Sciatic nerve (tissue), 2 donors: ENCODE results near the gene ITGAX. TPM values are rescaled to one million over a fixed set of nuclear protein-coding genes. Genes with fewer than 3 reads are reported as not detected.

Experiments used
- ATAC-seq: fragments of 200-7000 bp; cut with Tn5 transposase; one replicate; pipeline ENCODE4 v1.9.1; 2020; ENCODE audit warnings: mild to moderate bottlenecking, moderate library complexity
- DNase-seq: peaks from one replicate; pipeline ENCODE4 v3.0.0-alpha.2; 2020; ENCODE audit warnings: low spot score
- intact Hi-C: fragments of 100-400 bp; cut with DNase I; formaldehyde crosslinking; loops from one replicate; pipeline ENCODE4 v1.14.2; 2022
- total RNA-seq: library from RNA; stranded (reverse); fragmentation: NEBNext Ultra II Directional; extraction: Animal tissue kit (Norgen Biotek cat#: 25700); gene quantifications from one replicate; pipeline ENCODE4 v1.2.1, GENCODE V29; 2021
- donor health status: DM: no; HTN: no; CAD: no.
- donor health status: DM: no; HTN: no; CAD: no.

The ITGAX gene
- total RNA-seq, 1 donor from 2014 or later: 41.1 TPM

- DNase-seq: no peak
- no peak for ATAC-seq
- intact Hi-C loops: loop anchor here (5.0 kb wide), 1 partner anchor 398 kb away; no protein-coding TSS in a partner anchor
These were observed 10.3 kb upstream of the ITGAX start for GRCh38 chr16:31344712-31345111.

GRCh38 chr16:31347445-31347844 lies 7.5 kb upstream of the ITGAX start:
- intact Hi-C loops: loop anchor here (5.0 kb wide), 1 partner anchor 395 kb away; no protein-coding TSS in a partner anchor
- no peak for ATAC-seq
- no peak for DNase-seq

DNA sequence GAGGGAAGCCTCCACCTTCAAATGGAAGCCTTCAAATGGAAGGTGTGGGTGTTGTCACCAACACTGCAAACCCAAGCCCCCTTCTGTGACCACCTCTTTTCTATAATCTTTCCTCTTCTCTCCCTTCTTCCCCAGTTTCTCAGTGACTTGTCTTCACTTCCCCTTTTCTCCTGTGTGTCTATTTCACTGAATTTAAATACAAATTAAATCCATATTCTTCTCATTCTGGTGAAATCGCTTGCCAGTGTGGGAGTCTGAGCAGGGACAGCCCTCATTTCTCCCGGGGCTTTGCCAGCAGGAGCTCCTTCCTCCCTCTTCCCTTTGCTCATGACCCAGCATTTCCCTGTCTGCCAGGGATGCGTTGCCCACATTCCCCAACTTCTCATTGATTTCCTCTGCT lies 6.4 kb upstream of the ITGAX start:
- intact Hi-C loops: loop anchor here (5.0 kb wide), 1 partner anchor 394 kb away; no protein-coding TSS in a partner anchor
- DNase-seq: no peak
- no peak for ATAC-seq

DNA sequence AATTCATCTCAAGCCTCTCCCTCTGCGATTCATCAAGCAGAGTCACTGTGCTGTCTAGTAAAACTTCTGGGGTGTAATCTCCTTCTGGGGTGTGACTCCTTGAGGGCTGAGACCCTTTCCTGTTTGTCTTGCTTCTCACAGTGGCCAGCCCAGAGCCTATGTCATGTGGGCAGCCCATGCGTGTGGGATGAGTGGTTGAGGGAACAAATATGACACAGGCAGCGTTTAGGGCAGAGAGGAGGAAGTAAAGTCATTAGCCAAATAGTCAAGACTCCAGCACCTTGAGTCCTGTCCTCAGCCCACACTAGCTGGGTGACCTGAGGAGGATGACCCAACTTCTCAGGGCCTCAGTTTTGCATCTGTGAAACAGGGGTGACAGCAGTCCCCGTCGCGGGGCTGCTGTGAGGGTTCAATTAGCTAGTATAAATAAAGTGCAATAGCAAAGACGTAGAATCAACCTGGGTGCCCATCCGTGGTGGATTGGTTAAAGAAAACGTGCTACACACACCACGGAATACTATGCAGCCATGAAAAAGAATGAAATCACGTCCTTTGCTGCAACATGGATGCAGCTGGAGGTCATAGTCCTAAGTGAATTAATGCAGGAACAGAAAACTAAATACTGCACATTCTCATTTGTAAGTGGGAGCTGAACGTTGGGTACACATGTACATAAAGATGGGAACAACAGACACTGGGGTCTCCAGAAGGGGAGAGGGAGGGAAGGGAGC lies 4.5 kb upstream of the ITGAX start:
- no peak for DNase-seq
- peak; percentile 53 for ATAC-seq
- intact Hi-C loops: no loop called here

DNA sequence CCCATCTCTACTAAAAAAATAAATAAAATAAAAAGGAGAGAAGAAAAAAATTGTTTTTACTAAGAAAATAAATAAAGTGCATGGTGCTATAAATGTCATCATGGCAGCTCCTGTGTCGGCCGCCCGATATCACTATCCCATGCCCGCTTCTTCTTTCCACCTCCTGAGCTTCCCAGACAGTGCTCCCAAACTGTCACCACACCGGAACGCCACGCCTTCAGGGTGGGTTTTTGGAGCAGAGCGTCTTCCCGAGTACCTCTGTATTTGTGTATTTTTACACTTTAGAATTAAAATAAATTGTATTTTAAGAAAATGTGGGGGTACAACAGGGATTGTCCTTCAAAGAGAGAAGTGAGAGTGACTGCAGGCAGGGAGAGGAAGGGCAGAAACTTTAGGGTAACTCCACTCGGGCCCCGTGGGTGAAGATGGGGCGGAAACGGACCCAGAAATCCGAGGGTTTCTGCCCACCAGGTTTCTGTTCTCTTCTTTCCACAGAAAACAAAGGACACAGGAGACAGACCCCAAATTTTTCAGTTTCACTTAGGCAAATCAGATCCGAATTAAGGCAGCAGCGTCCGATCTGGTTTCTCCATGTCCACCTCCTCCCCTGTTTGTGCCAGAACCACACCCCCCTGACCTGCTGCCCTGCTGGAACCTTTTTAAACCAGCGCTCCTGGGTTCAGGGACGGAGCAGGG lies 3.6 kb upstream of the ITGAX start:
- DNase-seq: no peak
- ATAC-seq: no peak

DNA sequence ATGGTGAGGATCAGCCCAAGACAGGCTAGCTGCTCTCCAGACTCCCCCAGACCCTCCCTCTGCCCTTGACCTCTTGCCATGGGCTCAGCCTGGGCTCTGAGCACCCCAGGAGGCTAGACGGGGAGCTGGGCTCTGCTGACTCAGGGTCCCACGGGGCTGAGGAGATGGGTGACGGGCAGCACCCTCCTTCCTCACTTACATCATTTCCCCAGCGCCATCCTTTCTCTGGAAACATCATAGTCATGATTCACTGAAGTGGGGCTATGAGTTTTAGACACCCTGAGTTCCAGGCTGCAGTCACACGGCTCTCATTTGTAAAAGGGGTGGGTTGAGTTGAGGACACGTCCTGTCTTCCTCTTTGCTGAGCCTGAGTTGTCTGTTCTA lies 3.0 kb upstream of the ITGAX start:
- DNase-seq (peak; percentile 53), ATAC-seq (peak; percentile 27)
- intact Hi-C loops: no loop called here

More for the DNA sequence above, 3.6 kb upstream of the ITGAX start:
- intact Hi-C loops: no loop called here

DNA sequence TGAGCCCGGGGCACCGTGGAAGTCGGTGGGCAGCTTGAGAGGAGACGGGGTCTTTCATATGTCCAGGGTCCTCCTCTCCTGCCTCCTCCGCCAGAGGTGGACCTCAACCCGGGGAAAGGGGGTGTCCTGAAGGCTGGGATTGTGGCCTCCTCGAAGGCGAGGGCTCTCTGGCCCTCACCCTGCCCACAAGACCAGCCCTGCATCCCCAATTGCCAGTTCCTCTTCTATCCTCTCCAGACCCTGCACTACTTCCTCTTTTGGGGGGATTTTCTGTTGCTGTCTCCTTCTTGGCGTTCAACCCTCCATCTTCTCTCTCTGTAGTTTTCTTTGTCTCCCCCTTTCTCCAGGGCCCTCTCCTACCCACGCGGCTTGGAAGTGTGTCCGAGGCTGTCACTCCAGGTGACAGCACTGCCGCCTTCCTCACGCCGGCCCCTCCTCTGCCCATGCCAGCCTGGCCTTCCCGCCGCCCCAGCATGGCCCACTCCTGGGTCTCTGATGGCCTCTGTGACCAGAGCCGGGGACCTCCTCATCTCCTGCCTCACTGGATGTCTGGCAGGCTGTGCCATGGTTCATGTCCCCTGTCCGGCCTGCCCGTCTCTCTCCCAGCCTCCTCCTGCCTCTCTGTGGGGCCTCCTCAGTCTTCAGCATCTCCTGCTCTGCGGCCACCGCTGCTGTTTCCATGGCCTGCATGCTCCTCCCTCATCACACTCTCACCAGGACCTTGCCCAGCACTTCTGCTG lies 2.4 kb upstream of the ITGAX start:
- intact Hi-C loops: no loop called here
- ATAC-seq (peak; percentile 78), DNase-seq (peak; percentile 54)

DNA sequence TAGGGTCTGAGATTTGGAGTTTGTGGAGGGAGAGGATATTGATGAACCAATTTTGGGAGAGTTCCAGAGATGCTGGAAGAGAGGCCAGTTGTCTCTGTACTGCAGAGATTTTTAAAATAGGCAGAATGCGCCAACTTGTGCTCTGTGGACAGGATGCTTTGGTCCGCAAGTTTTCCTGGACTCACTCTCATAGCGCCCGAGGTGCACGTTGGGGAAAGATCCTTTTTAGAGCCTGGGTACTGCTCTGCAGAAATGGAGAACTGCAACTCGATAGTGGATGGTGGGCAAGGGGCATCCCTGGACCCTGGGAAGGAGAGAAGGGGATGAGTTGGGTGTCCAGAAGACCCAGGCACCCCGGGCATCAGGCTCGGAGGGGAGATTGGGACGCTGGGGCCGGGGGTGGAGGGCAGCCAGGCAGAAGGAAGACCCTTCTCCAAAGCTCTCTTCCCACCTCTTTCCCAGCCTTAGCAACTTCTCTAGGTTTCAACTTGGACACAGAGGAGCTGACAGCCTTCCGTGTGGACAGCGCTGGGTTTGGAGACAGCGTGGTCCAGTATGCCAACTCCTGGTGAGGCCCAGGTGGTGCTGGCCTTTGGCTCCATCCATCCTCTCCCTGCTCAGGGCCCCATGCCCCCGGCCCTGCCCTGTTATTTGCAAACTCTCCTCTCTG lies 590 bp downstream of the ITGAX start:
- intact Hi-C loops: no loop called here
- DNase-seq (no peak), ATAC-seq (no peak)

DNA sequence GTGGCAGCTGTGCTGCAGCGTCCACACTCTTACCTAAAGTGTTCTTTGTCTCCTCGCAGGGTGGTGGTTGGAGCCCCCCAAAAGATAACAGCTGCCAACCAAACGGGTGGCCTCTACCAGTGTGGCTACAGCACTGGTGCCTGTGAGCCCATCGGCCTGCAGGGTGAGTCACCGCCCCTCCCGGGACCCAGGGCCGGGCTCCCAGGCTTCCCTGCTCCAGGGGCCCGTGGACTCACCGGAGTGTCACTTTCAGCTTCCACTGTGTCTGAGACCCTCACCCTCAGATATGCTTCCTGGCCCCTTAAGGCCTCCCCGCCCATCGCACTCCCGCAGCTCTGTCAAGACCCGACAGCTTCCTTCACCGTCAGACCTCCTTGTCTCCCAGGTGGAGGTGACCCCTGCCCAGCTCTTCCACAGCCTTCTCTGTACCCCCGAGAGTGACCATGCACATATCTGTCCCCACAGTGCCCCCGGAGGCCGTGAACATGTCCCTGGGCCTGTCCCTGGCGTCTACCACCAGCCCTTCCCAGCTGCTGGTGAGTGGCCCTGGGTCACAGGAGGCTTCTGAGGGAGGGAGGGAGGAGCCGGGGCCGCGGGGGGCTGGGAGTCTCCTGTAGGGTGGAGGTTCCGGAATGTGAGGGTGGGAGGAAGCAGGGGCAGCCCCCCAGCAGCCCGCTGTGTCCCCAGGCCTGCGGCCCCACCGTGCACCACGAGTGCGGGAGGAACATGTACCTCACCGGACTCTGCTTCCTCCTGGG lies 1.8 kb downstream of the ITGAX start:
- DNase-seq (no peak), ATAC-seq (no peak)
- intact Hi-C loops: no loop called here

DNA sequence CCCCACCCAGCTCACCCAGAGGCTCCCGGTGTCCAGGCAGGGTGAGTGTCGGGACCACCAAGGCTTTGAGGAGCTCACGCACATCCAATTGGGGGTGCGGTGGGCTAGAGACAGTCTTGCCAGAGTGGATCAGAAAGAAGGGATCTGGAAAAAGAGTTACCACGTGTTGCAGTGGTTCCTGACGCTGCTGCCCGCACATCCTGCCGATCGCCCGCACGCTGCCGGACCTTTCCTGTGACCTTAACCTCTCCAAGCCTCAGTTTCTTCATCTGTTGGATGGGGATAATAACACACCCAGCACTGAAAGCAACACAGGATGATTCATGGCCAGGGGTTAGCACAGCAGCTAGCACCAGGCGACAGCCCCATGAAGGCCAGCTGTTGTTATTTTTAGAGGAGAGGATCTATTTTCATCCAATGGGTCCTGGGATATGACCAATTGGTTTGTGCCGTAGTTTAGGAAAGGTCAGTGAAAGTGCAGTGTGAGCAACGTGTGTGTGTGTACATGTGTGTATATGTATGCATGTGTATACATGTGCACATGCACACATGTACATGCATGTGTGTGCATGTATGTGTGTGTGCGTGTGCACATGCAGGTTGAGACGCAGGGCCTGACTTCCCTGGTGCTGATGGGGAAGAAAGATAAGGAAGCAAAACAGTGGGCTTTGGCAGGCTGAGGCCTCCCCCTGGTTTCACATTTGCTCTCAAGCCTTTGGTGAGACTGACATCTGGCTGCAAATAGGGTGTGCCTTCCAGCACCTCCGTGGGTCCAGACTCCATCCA lies 2.5 kb downstream of the ITGAX start:
- intact Hi-C loops: no loop called here
- DNase-seq: no peak
- ATAC-seq: no peak

DNA sequence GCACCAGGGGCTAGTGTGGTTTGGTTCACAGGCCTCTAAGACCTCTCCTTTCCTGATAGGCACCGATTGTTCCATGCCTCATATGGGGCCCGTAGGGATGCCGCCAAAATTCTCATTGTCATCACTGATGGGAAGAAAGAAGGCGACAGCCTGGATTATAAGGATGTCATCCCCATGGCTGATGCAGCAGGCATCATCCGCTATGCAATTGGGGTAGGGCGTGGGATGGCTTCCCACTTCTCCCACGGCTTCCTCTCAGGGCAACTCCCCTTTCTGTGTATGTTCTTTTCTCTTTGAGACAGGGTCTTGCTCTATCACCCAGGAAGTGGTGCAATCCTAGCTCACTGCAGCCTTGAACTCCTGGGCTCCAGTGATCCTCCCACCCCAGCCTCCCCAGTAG lies 5.3 kb downstream of the ITGAX start:
- ATAC-seq (no peak), DNase-seq (no peak)
- intact Hi-C loops: no loop called here

GRCh38 chr16:31361201-31362110 lies 6.5 kb downstream of the ITGAX start:
- DNase-seq (no peak), ATAC-seq (no peak)
- intact Hi-C loops: no loop called here

DNA sequence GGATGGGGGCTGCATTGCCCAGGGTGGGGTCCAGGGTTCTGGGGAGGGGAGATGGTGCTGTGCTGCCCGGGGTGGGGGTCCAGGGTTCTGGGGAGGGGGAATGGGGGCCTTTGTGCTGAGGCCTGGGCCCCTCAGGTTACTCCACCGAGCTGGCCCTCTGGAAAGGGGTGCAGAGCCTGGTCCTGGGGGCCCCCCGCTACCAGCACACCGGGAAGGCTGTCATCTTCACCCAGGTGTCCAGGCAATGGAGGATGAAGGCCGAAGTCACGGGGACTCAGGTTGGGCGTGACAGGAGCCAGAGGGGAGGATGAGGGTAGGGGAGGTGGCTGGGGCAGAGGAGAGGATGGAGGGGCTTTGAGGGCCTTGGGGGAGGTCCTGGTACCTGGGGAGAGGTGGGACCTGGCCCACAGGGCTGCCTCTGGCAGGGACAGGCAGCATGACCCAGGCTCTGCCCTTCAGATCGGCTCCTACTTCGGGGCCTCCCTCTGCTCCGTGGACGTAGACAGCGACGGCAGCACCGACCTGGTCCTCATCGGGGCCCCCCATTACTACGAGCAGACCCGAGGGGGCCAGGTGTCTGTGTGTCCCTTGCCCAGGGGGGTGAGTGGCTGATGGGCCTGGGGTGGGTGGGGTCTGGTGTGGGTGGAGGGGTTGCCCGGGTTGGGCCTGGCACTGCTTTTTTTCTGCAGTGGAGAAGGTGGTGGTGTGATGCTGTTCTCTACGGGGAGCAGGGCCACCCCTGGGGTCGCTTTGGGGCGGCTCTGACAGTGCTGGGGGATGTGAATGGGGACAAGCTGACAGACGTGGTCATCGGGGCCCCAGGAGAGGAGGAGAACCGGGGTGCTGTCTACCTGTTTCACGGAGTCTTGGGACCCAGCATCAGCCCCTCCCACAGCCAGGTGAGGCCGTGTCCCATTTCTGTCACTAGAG lies 7.8 kb downstream of the ITGAX start:
- intact Hi-C loops: no loop called here
- ATAC-seq (no peak), DNase-seq (no peak)

GRCh38 chr16:31363721-31364120 lies 8.7 kb downstream of the ITGAX start:
- ATAC-seq (no peak), DNase-seq (no peak)
- intact Hi-C loops: no loop called here

- DNase-seq (no peak), ATAC-seq (no peak)
- intact Hi-C loops: no loop called here
These were observed 9.4 kb downstream of the ITGAX start for GRCh38 chr16:31364421-31364820.
